HUES64 (cell line): ENCODE data around the gene EML6.

Source experiments
- H3K27ac ChIP-seq: 2 replicates; pipeline ENCODE4 v1.7.0; 2013; ENCODE audit warnings: low read depth, low read length, inconsistent platforms
- H3K27me3 ChIP-seq: 2 replicates; pipeline ENCODE4 v1.6.1; 2013; ENCODE audit warnings: mild to moderate bottlenecking, low read length; ENCODE audit not compliant: insufficient read depth
- H3K36me3 ChIP-seq: 2 replicates; pipeline ENCODE4 v1.6.1; 2013; ENCODE audit warnings: mild to moderate bottlenecking, low read length; ENCODE audit not compliant: insufficient read depth
- H3K4me1 ChIP-seq: 2 replicates; pipeline ENCODE4 v1.6.1; 2013; ENCODE audit warnings: mild to moderate bottlenecking, low read length, moderate library complexity; ENCODE audit not compliant: insufficient read depth
- H3K4me3 ChIP-seq: 2 replicates; pipeline ENCODE4 v1.5.1; 2013; ENCODE audit warnings: mild to moderate bottlenecking, low read length, moderate library complexity
- H3K9ac ChIP-seq: 2 replicates; pipeline ENCODE4 v1.6.1; 2013; ENCODE audit warnings: mild to moderate bottlenecking, low read depth, low read length
- H3K9me3 ChIP-seq: 2 replicates; pipeline ENCODE4 v1.6.1; 2013; ENCODE audit warnings: low read depth, low read length; ENCODE audit not compliant: insufficient read depth
- WGBS: fragments of 150-250, 120-280 bp; methylation state at CpG from one replicate; pipeline ENCODE4 v1.1.7; 2013; ENCODE audit warnings: missing lambda C conversion rate; 5-methylcytosine and 5-hydroxymethylcytosine counted together

Gene EML6

GRCh38 chr2:55009277-55010060, 286.0 kb downstream of the EML6 start:
- no peaks in the 10 kb centered on the region for H3K36me3 ChIP-seq
- H3K9me3 ChIP-seq: no peaks in the 10 kb centered on the region
- H3K4me3 ChIP-seq: no peak overlapping the region
- peaks cover 75% of the 10 kb centered on the region for H3K4me1 ChIP-seq
- no peak overlapping the region for H3K9ac ChIP-seq
- no peak overlapping the region for H3K27ac ChIP-seq
- no peaks in the 10 kb centered on the region for H3K27me3 ChIP-seq
- 84% methylated on average over 7 of the region's 7 CpGs for WGBS

- H3K4me3 ChIP-seq: no peak overlapping the region
- no peak overlapping the region for H3K9ac ChIP-seq
- no peaks in the 10 kb centered on the region for H3K9me3 ChIP-seq
- WGBS: 81% methylated on average over 4 of the region's 5 CpGs
- H3K36me3 ChIP-seq: no peaks in the 10 kb centered on the region
- H3K4me1 ChIP-seq: peaks cover 75% of the 10 kb centered on the region
- no peak overlapping the region for H3K27ac ChIP-seq
- H3K27me3 ChIP-seq: no peaks in the 10 kb centered on the region
Measured at GRCh38 chr2:55010149-55010591, 286.7 kb downstream of the EML6 start.

GRCh38 chr2:55010915-55011314, 287.5 kb downstream of the EML6 start:
- no peaks in the 10 kb centered on the region for H3K9me3 ChIP-seq
- WGBS: 96% methylated on average over 2 of the region's 2 CpGs
- H3K4me1 ChIP-seq: peaks cover 81% of the 10 kb centered on the region
- H3K36me3 ChIP-seq: no peaks in the 10 kb centered on the region
- no peak overlapping the region for H3K4me3 ChIP-seq
- H3K27ac ChIP-seq: no peak overlapping the region
- no peak overlapping the region for H3K9ac ChIP-seq
- no peaks in the 10 kb centered on the region for H3K27me3 ChIP-seq

- H3K4me1 ChIP-seq: peaks cover 87% of the 10 kb centered on the region
- no peak overlapping the region for H3K9ac ChIP-seq
- H3K4me3 ChIP-seq: no peak overlapping the region
- no peaks in the 10 kb centered on the region; the same call in 1 of the 2 replicates for H3K36me3 ChIP-seq
- 92% methylated on average over 4 of the region's 6 CpGs for WGBS
- 0 out of 2 replicates have a peak overlapping the region, but pooled peaks have one; percentile 14 for H3K27ac ChIP-seq
- no peaks in the 10 kb centered on the region for H3K27me3 ChIP-seq
- no peaks in the 10 kb centered on the region for H3K9me3 ChIP-seq
Measured at GRCh38 chr2:55011831-55012671, 288.6 kb downstream of the EML6 start.

DNA sequence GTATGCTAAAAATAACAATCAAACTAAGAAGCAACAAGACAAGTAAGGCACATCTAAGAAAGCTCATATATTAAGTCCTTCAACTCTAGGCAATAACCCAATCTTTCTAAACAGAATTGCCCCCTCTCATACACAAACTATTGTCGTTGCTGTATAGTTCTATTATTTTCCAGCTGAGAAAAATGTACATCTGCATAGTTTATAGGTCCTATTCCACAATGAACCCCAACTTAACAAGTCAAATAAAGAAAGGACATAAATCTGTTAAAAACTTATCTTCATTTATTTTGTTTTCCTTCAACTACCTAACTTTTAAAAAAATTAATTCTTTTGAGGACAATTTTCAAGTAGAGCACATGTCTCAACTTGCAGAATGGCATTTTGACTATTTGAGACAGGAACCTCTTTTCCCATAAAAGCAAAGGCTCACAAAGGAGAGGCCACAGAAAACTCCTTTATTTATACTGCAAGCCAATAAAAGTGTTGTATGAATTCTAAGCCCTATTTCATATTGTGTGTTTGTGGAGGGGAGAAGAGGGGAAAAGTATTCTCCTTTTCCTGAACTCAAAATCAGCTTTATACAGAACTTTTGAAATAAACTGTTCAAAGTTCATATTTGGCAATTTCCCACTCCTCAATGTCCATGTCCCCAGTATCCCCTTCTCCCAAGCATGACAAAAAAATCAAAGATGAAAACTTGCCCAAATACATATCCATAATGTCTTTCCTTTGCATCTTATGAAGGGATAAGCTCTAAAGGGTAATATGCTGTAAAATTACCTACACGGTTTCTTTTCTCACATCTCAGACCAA, 289.4 kb downstream of the EML6 start:
- Histone ChIP-seq H3K4me1 (peaks cover 83% of the 10 kb centered on the region), H3K9me3 (no peaks in the 10 kb centered on the region), H3K4me3 (no peak overlapping the region), H3K27ac (no peak overlapping the region), H3K36me3 (peaks cover 5% of the 10 kb centered on the region; the same call in 1 of the 2 replicates), H3K27me3 (no peaks in the 10 kb centered on the region), H3K9ac (no peak overlapping the region)
- 92% methylated on average over 2 of the region's 2 CpGs for WGBS

DNA sequence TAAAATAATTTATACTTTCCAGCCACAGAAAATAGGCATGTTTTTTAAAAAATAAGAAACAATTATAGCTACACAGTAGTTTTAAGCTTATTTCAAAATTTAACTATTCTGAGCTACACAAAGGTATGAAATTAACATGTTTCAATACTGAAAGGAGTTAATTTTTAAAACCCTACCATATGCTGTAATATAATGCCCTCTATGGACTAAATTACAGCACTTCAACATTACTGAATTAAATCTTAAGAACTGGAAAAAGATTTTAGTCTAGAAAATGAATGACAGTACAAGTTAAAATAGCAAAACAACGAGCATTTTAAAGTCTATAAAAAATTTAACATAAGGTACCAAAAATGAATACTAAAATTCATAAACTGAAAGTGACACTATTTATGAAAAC, 290.5 kb downstream of the EML6 start:
- Histone ChIP-seq H3K27me3 (no peaks in the 10 kb centered on the region), H3K4me3 (no peak overlapping the region), H3K36me3 (peaks cover 6% of the 10 kb centered on the region; the same call in 1 of the 2 replicates), H3K27ac (no peak overlapping the region), H3K9ac (no peak overlapping the region), H3K4me1 (peaks cover 84% of the 10 kb centered on the region), H3K9me3 (no peaks in the 10 kb centered on the region)
- WGBS: no CpG with 5 or more reads among the region's 1 CpG

- Histone ChIP-seq H3K4me3 (no peak overlapping the region), H3K36me3 (peaks cover 6% of the 10 kb centered on the region; the same call in 1 of the 2 replicates), H3K9me3 (no peaks in the 10 kb centered on the region), H3K9ac (no peak overlapping the region), H3K4me1 (peaks cover 85% of the 10 kb centered on the region), H3K27me3 (no peaks in the 10 kb centered on the region), H3K27ac (no peak overlapping the region)
- WGBS: 82% methylated on average over 4 of the region's 6 CpGs
Measured at GRCh38 chr2:55014962-55015939, 291.8 kb downstream of the EML6 start.

DNA sequence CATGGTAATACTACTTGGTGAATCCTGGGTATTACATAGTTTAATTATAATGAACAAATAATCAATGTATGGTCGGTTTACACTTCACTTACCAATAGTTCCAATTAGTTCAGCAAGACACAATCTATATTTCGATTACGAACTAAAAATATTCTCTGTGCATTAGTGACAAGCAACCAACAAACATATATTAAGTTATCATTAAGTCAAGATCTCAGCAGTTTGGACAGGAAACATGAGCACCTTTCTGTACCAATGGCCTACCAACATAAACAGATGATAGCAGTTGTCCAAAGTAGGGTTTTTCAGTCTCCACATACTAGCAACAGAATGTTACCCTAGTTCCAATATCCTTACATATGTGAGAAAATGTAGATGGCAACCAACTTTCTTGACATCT, 294.0 kb downstream of the EML6 start:
- H3K27ac ChIP-seq: peak overlapping the region; percentile 28; the same call in 1 of the 2 replicates
- WGBS: 96% methylated on average over 3 of the region's 3 CpGs
- H3K27me3 ChIP-seq: no peaks in the 10 kb centered on the region
- peaks cover 78% of the 10 kb centered on the region for H3K4me1 ChIP-seq
- no peaks in the 10 kb centered on the region for H3K9me3 ChIP-seq
- no peak overlapping the region for H3K9ac ChIP-seq
- H3K4me3 ChIP-seq: no peak overlapping the region
- H3K36me3 ChIP-seq: peaks cover 6% of the 10 kb centered on the region; the same call in 1 of the 2 replicates

DNA sequence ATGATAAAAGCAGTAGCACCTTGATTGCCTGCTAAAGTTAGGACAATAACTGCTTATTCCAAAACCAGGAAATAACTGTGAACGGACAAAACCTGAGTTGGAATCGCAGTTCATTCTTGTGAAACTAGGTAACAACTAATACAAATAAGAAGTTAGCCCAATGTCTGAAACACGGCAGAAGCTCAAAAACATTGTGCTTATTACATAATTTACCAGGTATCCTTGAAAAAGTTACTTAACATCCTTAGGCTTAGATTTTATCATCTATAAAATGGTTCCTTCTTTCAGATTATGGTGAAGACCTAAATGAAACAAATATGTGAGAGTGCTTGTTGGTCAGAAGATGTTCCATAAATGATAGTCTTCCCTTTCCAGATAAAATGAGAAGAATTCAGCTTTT, 294.4 kb downstream of the EML6 start:
- peak overlapping the region; percentile 28; the same call in 1 of the 2 replicates for H3K27ac ChIP-seq
- H3K4me1 ChIP-seq: peaks cover 78% of the 10 kb centered on the region
- no peak overlapping the region for H3K4me3 ChIP-seq
- H3K27me3 ChIP-seq: no peaks in the 10 kb centered on the region
- H3K9ac ChIP-seq: no peak overlapping the region
- 93% methylated on average over 3 of the region's 3 CpGs for WGBS
- H3K9me3 ChIP-seq: no peaks in the 10 kb centered on the region
- H3K36me3 ChIP-seq: peaks cover 6% of the 10 kb centered on the region; the same call in 1 of the 2 replicates

- no CpG with 5 or more reads among the region's 1 CpG for WGBS
- Histone ChIP-seq H3K4me3 (no peak overlapping the region), H3K36me3 (peaks cover 6% of the 10 kb centered on the region; the same call in 1 of the 2 replicates), H3K27ac (peak overlapping the region; percentile 84), H3K27me3 (no peaks in the 10 kb centered on the region), H3K9ac (no peak overlapping the region), H3K4me1 (peaks cover 76% of the 10 kb centered on the region), H3K9me3 (no peaks in the 10 kb centered on the region)
Measured at GRCh38 chr2:55018619-55019018, 295.2 kb downstream of the EML6 start.
